Fibroblast of mammary gland (primary cell): ENCODE data around the gene DCAF4.

Experiments
- DNase-seq: peaks from one replicate; pipeline ENCODE4 v3.0.0-alpha.2; 2010; ENCODE audit warnings: low read depth
- H3K4me3 ChIP-seq: 2 replicates; pipeline ENCODE4 v1.5.1; 2011; ENCODE audit warnings: low read depth, mild to moderate bottlenecking, low read length, moderate library complexity; ENCODE audit not compliant: control insufficient read depth
- TF ChIP-seq, protein P1 (sequence below): conservative IDR thresholded peaks from 2 replicates; pipeline ENCODE4 v1.5.1; 2011; ENCODE audit warnings: low read depth, low read length, inconsistent platforms; ENCODE audit not compliant: control insufficient read depth, insufficient read depth

DCAF4 gene

DNA sequence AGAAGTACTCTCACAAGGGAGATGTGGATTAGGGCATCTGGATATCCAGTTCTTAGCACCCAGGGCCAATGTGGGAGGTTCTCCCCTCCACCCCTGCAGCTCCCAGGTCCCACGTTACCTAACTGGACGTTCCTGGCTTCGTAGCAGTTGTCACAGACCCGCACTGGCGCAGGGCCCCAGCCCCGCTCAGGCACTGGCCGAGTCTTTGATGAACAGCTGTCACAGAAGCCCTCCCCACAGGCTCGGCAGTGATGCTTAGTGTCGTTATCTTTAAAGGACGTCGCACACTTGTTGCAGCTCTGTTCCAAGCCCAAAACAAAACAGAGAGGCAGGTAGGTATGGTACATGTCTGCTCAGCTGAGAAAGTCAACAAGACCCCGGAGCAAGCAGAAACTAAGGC is 48.4 kb downstream of the DCAF4 start:
- TF ChIP-seq, protein P1, sequence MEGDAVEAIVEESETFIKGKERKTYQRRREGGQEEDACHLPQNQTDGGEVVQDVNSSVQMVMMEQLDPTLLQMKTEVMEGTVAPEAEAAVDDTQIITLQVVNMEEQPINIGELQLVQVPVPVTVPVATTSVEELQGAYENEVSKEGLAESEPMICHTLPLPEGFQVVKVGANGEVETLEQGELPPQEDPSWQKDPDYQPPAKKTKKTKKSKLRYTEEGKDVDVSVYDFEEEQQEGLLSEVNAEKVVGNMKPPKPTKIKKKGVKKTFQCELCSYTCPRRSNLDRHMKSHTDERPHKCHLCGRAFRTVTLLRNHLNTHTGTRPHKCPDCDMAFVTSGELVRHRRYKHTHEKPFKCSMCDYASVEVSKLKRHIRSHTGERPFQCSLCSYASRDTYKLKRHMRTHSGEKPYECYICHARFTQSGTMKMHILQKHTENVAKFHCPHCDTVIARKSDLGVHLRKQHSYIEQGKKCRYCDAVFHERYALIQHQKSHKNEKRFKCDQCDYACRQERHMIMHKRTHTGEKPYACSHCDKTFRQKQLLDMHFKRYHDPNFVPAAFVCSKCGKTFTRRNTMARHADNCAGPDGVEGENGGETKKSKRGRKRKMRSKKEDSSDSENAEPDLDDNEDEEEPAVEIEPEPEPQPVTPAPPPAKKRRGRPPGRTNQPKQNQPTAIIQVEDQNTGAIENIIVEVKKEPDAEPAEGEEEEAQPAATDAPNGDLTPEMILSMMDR: no peak
- no peak for DNase-seq
- no peak overlapping the region for H3K4me3 ChIP-seq

DNA sequence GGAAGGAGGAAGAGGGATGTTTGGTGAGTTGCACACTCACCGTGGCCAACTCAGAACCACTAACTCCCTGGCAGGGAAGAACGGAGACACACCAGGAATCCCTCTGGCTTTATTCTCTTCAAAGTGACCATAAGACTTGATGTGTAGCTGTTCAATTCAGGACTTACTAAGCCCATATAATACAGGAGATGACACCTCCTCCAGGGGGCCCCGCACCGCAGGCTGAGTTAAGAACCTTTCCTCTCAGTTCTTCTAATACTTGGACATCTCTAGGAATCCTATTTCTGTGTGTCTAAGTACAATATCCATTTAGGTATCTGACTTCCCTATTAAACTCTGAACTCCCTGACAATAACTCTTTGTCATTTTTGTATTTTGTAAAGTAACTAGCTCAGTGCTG is 49.5 kb downstream of the DCAF4 start:
- no peak overlapping the region for H3K4me3 ChIP-seq
- peak; percentile 6 for DNase-seq
- TF ChIP-seq, protein P1: peak; percentile 8

DNA sequence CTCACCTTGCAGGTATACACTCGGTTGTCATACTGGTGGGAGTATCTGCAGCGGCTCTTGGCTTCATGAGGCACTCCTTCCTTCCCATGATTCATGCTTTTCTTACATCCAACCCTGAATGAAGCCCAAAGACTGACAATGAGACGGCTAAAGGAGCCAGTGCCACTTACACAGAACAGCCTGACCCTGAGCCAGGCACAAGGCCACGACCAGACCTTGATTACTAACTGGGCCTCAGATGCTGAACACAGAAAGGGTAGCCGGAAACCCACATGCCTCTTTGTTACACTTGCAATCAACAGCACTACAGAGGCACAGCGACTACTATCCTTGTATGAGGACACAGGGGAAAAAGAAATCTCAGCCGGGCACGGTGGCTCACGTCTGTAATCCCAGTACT is 52.6 kb downstream of the DCAF4 start:
- no peak overlapping the region for H3K4me3 ChIP-seq
- DNase-seq: no peak
- TF ChIP-seq, protein P1: no peak

DNA sequence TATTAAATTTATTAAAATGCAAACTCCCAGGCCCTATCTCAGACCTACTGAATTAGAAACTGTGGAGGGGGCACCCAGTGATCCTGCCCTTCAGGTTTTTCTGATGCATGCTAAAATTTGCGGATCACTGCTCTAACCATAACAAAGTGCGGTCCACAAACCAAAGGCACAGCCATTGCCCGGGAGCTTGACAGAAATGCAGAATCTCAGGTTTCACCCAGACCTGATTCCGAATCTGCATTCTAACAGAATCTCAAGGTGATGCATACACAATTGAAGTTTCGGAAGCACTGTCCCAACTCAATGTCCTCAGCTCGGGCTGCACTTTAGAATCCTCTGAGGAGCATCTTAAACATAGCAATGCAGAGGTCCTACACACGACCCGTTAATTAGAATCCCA is 54.6 kb downstream of the DCAF4 start:
- DNase-seq: no peak
- no peak overlapping the region for H3K4me3 ChIP-seq
- TF ChIP-seq, protein P1: no peak

DNA sequence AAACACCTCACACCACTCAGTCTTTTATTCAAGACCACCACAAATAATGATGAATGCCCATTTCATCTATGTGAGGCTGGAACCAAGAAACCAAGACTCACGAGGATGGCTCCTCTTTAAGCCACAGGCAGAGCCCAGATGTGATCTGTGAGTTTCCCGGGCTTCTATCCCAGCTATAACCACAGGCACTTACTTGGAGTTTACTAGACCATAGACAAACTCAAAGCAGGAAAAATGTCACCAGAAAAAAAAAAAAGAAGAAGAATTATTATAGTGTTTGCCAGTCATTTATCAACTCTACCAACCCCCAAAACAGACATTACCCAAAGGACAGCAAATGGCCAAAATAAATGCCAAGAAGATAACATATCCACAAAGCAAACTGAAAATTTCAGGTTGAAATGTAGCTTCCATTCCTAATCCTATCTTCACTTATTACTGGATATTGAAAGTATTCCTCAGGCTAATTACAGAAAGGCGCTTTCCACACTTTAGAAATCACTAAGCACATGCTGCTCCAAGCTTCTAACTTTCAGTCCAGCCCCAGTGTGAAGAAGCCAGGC is 56.0 kb downstream of the DCAF4 start:
- no peak for DNase-seq
- TF ChIP-seq, protein P1: no peak

DNA sequence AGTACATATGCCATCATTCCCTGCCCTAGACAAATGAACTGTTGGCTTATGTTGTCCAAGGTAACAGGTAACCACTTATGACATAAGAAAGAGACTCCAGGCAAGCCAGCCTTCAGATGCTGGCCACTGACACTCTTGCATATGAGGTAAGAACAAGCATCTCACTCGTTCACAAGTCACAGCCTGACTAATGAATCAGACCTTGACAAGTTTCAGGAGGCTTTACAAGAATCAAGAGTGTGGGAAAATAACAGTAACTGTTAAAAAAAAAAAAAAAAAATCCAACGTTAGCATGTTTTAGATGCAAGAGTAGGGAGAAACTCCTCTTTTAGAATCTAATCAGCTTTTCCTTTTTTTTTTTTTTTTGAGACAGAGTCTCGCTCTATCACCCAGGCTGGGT is 60.0 kb downstream of the DCAF4 start:
- TF ChIP-seq, protein P1: no peak
- no peak for DNase-seq
- no peak overlapping the region for H3K4me3 ChIP-seq

More for the DNA sequence above, 56.0 kb downstream of the DCAF4 start:
- H3K4me3 ChIP-seq: no peak overlapping the region

DNA sequence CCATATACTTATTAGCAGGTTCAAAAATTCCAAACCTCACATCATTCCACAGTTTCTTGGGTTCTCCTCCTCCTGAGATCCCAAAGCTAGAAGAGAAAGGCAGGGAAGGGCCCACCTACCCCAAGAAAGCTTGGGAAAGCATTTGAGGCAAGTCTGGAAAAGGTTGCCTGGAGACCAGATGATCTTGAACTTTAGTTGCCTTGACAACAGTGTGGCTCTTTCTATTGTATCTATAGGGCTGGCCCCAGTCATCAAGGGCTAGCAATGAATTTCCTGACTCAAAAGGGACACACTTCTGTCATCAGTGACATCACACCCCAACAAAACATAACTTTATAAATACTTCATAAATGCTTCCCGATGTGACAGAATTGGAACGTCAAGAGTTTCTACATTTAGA is 60.6 kb downstream of the DCAF4 start:
- no peak for DNase-seq
- TF ChIP-seq, protein P1: no peak
- no peak overlapping the region for H3K4me3 ChIP-seq
